Mesendoderm (in vitro differentiated cells): ENCODE measurements around the gene ANGEL2.
"Not testable (repeated sequence)": the region's sequence is repeated elsewhere in the genome, so short reads cannot be mapped to it uniquely, and the experiment has no call there.

Experiments used
- DNase-seq: peaks from one replicate; pipeline ENCODE4 v3.0.0; 2013
- H2AK5ac ChIP-seq: 2 replicates; pipeline ENCODE4 v1.6.1; 2013; ENCODE audit warnings: low read length, inconsistent platforms
- H2BK120ac ChIP-seq: 2 replicates; pipeline ENCODE4 v1.6.1; 2013; ENCODE audit warnings: low read depth, mild to moderate bottlenecking, low read length, moderate library complexity, mixed read lengths
- H2BK15ac ChIP-seq: replicated peaks from 2 replicates; pipeline ENCODE4 v1.6.1; 2013; ENCODE audit warnings: low read depth, mild to moderate bottlenecking, moderate library complexity
- H2BK5ac ChIP-seq: 2 replicates; pipeline ENCODE4 v1.6.1; 2013; ENCODE audit warnings: low read length, inconsistent platforms
- H3K18ac ChIP-seq: 2 replicates; pipeline ENCODE4 v1.6.1; 2013; ENCODE audit warnings: mild to moderate bottlenecking, low read length, mixed read lengths
- H3K23ac ChIP-seq: one replicate; pipeline ENCODE4 v1.6.1; 2013; ENCODE audit warnings: low read length
- H3K27ac ChIP-seq: 2 replicates; pipeline ENCODE4 v1.5.1; 2013; ENCODE audit warnings: low read depth, mild to moderate bottlenecking, inconsistent platforms, low read length, moderate library complexity
- H3K27me3 ChIP-seq: 2 replicates; pipeline ENCODE4 v1.6.1; 2013; ENCODE audit warnings: low read length, control low read depth, mild to moderate bottlenecking, inconsistent platforms; ENCODE audit not compliant: insufficient read depth, poor library complexity
- H3K36me3 ChIP-seq: 2 replicates; pipeline ENCODE4 v1.6.1; 2013; ENCODE audit warnings: low read length, inconsistent platforms; ENCODE audit not compliant: control insufficient read depth, insufficient read depth
- H3K4ac ChIP-seq: one replicate; pipeline ENCODE4 v1.6.1; 2013; ENCODE audit warnings: low read depth, mild to moderate bottlenecking, low read length, moderate library complexity
- H3K4me1 ChIP-seq: 2 replicates; pipeline ENCODE4 v1.6.1; 2013; ENCODE audit warnings: low read depth, low read length, inconsistent platforms; ENCODE audit not compliant: control insufficient read depth
- H3K4me2 ChIP-seq: 2 replicates; pipeline ENCODE4 v1.6.1; 2013; ENCODE audit warnings: low read length
- H3K4me3 ChIP-seq: 2 replicates; pipeline ENCODE4 v1.5.1; 2013; ENCODE audit warnings: mild to moderate bottlenecking, low read length
- H3K56ac ChIP-seq: one replicate; pipeline ENCODE4 v1.6.1; 2013; ENCODE audit warnings: low read length
- H3K79me1 ChIP-seq: 2 replicates; pipeline ENCODE4 v1.6.1; 2013; ENCODE audit warnings: low read length, inconsistent platforms
- H3K79me2 ChIP-seq: 2 replicates; pipeline ENCODE4 v1.6.1; 2013; ENCODE audit warnings: mild to moderate bottlenecking, low read length; ENCODE audit not compliant: control insufficient read depth, insufficient read depth
- H3K9ac ChIP-seq: 2 replicates; pipeline ENCODE4 v1.6.1; 2013; ENCODE audit warnings: low read length, inconsistent platforms
- H4K5ac ChIP-seq: one replicate; pipeline ENCODE4 v1.6.1; 2013; ENCODE audit warnings: low read length
- H4K8ac ChIP-seq: one replicate; pipeline ENCODE4 v1.6.1; 2013; ENCODE audit warnings: low read depth, mild to moderate bottlenecking, control low read depth, low read length, moderate library complexity
- WGBS: extraction: QIAGEN DNeasy Blood & Tissue Kit; methylation state at CpG from one replicate; pipeline ENCODE4 v1.1.7; 2013; ENCODE audit warnings: low lambda C conversion rate, missing lambda C conversion rate; ENCODE audit not compliant: insufficient coverage; ENCODE audit errors: extremely low coverage; 5-methylcytosine and 5-hydroxymethylcytosine counted together

The ANGEL2 gene

GRCh38 chr1:213032651-213033050 lies 17.0 kb upstream of the ANGEL2 start:
- H2BK5ac ChIP-seq: no peak overlapping the region

GRCh38 chr1:213027024-213027423 lies 11.4 kb upstream of the ANGEL2 start:
- not testable (repeated sequence) for H3K56ac ChIP-seq, H3K9ac ChIP-seq, H3K4me2 ChIP-seq, H3K79me2 ChIP-seq, H3K23ac ChIP-seq, H3K4me1 ChIP-seq, H2AK5ac ChIP-seq, H3K4ac ChIP-seq, H4K5ac ChIP-seq, H3K27me3 ChIP-seq, H2BK120ac ChIP-seq, H4K8ac ChIP-seq, H3K79me1 ChIP-seq, H3K27ac ChIP-seq, H2BK15ac ChIP-seq, DNase-seq, H2BK5ac ChIP-seq, H3K36me3 ChIP-seq, H3K18ac ChIP-seq, H3K4me3 ChIP-seq
- no CpG with 5 or more reads among the region's 3 CpGs for whole genome bisulfite sequencing

More at GRCh38 chr1:213032651-213033050, 17.0 kb upstream of the ANGEL2 start:
- Histone ChIP-seq H4K5ac (no peak overlapping the region), H3K9ac (no peak overlapping the region), H4K8ac (no peak overlapping the region), H2BK15ac (no peak overlapping the region), H3K4me3 (no peak overlapping the region), H3K56ac (no peak overlapping the region), H3K4me2 (no peak overlapping the region), H3K79me2 (no peaks in the 10 kb centered on the region), H3K36me3 (no peaks in the 10 kb centered on the region), H3K18ac (no peak overlapping the region), H3K79me1 (no peaks in the 10 kb centered on the region), H3K27me3 (no peaks in the 10 kb centered on the region), H2BK120ac (no peak overlapping the region), H2AK5ac (no peak overlapping the region), H3K4ac (no peak overlapping the region), H3K23ac (no peak overlapping the region), H3K4me1 (no peaks in the 10 kb centered on the region), H3K27ac (no peak overlapping the region)
- DNase-seq: no peak

- no peaks in the 10 kb centered on the region for H3K27me3 ChIP-seq
- H2BK120ac ChIP-seq: no peak overlapping the region
- no peak for DNase-seq
- no peak overlapping the region for H2AK5ac ChIP-seq
- WGBS: no CpG with 5 or more reads among the region's 3 CpGs
- no peaks in the 10 kb centered on the region for H3K79me1 ChIP-seq
- no peak overlapping the region for H3K18ac ChIP-seq
- H3K9ac ChIP-seq: no peak overlapping the region
- H3K56ac ChIP-seq: no peak overlapping the region
- no peak overlapping the region for H2BK15ac ChIP-seq
- H3K23ac ChIP-seq: no peak overlapping the region
- no peak overlapping the region for H4K5ac ChIP-seq
- no peaks in the 10 kb centered on the region for H3K36me3 ChIP-seq
- H2BK5ac ChIP-seq: no peak overlapping the region
- H3K79me2 ChIP-seq: no peaks in the 10 kb centered on the region
- no peak overlapping the region for H3K4ac ChIP-seq
- no peak overlapping the region for H3K4me3 ChIP-seq
- H3K4me2 ChIP-seq: no peak overlapping the region
- H3K4me1 ChIP-seq: no peaks in the 10 kb centered on the region
- H4K8ac ChIP-seq: no peak overlapping the region
- H3K27ac ChIP-seq: no peak overlapping the region
Measured at GRCh38 chr1:213020016-213020415, 4.3 kb upstream of the ANGEL2 start.

GRCh38 chr1:213019450-213019849 lies 3.8 kb upstream of the ANGEL2 start:
- peaks cover 4% of the 10 kb centered on the region for H3K79me2 ChIP-seq
- 100% methylated on average over 1 of the region's 4 CpGs for WGBS
- H3K4me1 ChIP-seq: peaks cover 2% of the 10 kb centered on the region
- no peak overlapping the region for H3K4me2 ChIP-seq
- H4K5ac ChIP-seq: no peak overlapping the region
- H3K56ac ChIP-seq: no peak overlapping the region
- H3K4ac ChIP-seq: no peak overlapping the region
- no peaks in the 10 kb centered on the region for H3K27me3 ChIP-seq
- H2BK5ac ChIP-seq: no peak overlapping the region
- no peak overlapping the region for H2BK120ac ChIP-seq
- no peak overlapping the region for H3K18ac ChIP-seq
- H4K8ac ChIP-seq: no peak overlapping the region
- peaks cover 3% of the 10 kb centered on the region for H3K79me1 ChIP-seq
- H2AK5ac ChIP-seq: no peak overlapping the region
- no peak overlapping the region for H3K23ac ChIP-seq
- H3K27ac ChIP-seq: no peak overlapping the region
- no peak for DNase-seq
- H3K36me3 ChIP-seq: no peaks in the 10 kb centered on the region
- no peak overlapping the region for H3K9ac ChIP-seq
- no peak overlapping the region for H3K4me3 ChIP-seq
- H2BK15ac ChIP-seq: no peak overlapping the region

- Histone ChIP-seq H3K4me1 (peaks cover 4% of the 10 kb centered on the region), H2BK5ac (no peak overlapping the region)
- no peak for DNase-seq
Measured at GRCh38 chr1:213017447-213018273, 2.0 kb upstream of the ANGEL2 start.

GRCh38 chr1:213014642-213015041 lies 1.0 kb downstream of the ANGEL2 start:
- peak; percentile 13 for DNase-seq

More at GRCh38 chr1:213017447-213018273, 2.0 kb upstream of the ANGEL2 start:
- H2BK15ac ChIP-seq: no peak overlapping the region
- H3K27me3 ChIP-seq: no peaks in the 10 kb centered on the region
- no peak overlapping the region for H3K27ac ChIP-seq
- no peak overlapping the region for H3K23ac ChIP-seq
- H3K18ac ChIP-seq: no peak overlapping the region
- no peak overlapping the region for H2AK5ac ChIP-seq
- H3K4me3 ChIP-seq: no peak overlapping the region
- H4K5ac ChIP-seq: no peak overlapping the region
- H4K8ac ChIP-seq: no peak overlapping the region
- H3K9ac ChIP-seq: no peak overlapping the region
- H3K56ac ChIP-seq: no peak overlapping the region
- H3K79me2 ChIP-seq: peaks cover 8% of the 10 kb centered on the region
- peaks cover 5% of the 10 kb centered on the region for H3K79me1 ChIP-seq
- H3K36me3 ChIP-seq: no peaks in the 10 kb centered on the region
- H3K4me2 ChIP-seq: no peak overlapping the region
- no peak overlapping the region for H3K4ac ChIP-seq
- no peak overlapping the region for H2BK120ac ChIP-seq
- no CpG with 5 or more reads among the region's 9 CpGs for WGBS

More at GRCh38 chr1:213014642-213015041, 1.0 kb downstream of the ANGEL2 start:
- Histone ChIP-seq H3K4me2 (peak overlapping the region; percentile 84), H4K8ac (no peak overlapping the region), H3K27me3 (no peaks in the 10 kb centered on the region), H3K56ac (peak overlapping the region; percentile 100), H3K4me1 (peaks cover 4% of the 10 kb centered on the region), H2BK15ac (no peak overlapping the region), H3K4ac (no peak overlapping the region), H2BK120ac (no peak overlapping the region), H3K27ac (no peak overlapping the region), H3K9ac (peak overlapping the region; percentile 98), H3K36me3 (no peaks in the 10 kb centered on the region), H3K23ac (no peak overlapping the region), H2BK5ac (no peak overlapping the region), H3K79me1 (peaks cover 5% of the 10 kb centered on the region), H4K5ac (peak overlapping the region; percentile 62), H3K79me2 (peaks cover 8% of the 10 kb centered on the region), H3K18ac (no peak overlapping the region), H3K4me3 (peak overlapping the region; percentile 94), H2AK5ac (no peak overlapping the region)
- no CpG with 5 or more reads among the region's 7 CpGs for WGBS
